NB4 (cell line): ENCODE measurements around the gene ST3GAL5.

Source experiments
- POLR2A ChIP-seq: IDR thresholded peaks from 2 replicates; pipeline ENCODE4 v1.6.1; 2011; ENCODE audit warnings: mild to moderate bottlenecking; ENCODE audit not compliant: insufficient read length; ENCODE audit errors: extremely low read depth
- TF ChIP-seq, protein P1 (sequence below): IDR thresholded peaks from one replicate; pipeline ENCODE4 v1.5.1; 2012; ENCODE audit warnings: low read depth, low read length

GRCh38 chr2:85797921-85798320 is 90.9 kb downstream of the ST3GAL5 start:
- TF ChIP-seq, protein P1, sequence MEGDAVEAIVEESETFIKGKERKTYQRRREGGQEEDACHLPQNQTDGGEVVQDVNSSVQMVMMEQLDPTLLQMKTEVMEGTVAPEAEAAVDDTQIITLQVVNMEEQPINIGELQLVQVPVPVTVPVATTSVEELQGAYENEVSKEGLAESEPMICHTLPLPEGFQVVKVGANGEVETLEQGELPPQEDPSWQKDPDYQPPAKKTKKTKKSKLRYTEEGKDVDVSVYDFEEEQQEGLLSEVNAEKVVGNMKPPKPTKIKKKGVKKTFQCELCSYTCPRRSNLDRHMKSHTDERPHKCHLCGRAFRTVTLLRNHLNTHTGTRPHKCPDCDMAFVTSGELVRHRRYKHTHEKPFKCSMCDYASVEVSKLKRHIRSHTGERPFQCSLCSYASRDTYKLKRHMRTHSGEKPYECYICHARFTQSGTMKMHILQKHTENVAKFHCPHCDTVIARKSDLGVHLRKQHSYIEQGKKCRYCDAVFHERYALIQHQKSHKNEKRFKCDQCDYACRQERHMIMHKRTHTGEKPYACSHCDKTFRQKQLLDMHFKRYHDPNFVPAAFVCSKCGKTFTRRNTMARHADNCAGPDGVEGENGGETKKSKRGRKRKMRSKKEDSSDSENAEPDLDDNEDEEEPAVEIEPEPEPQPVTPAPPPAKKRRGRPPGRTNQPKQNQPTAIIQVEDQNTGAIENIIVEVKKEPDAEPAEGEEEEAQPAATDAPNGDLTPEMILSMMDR, result peak; percentile 44
- TF ChIP-seq POLR2A, result no peak
